Activated T-cell treated with anti-CD3 and anti-CD28 coated beads for 24 hours (primary cell): ENCODE data around the gene CCDC184.
A peak's percentile ranks its signal among the peaks of the same experiment; 100 is the strongest.

Experiments used
- DNase-seq: peaks from one replicate; pipeline ENCODE4 v3.0.0-alpha.2; 2020; ENCODE audit warnings: low read depth

CCDC184 gene

DNA sequence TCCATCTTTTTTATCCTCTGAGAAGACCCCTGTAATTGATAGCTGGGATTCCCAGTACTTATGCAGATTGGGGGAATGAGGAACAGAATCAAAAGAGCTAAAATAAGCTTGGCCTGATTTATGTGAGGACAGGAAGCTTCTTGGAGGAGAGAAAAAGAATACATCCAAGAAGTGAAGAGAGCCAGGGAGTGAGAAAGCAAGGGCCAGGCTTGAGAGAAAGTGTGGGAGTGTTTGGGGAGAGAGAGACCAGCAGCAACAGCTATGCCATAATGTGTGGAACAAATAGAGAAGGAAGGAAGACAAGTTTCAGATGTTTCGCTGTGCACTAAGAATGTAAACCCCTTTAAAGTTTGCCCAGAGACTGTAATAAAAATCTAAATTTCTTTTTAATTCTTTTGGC lies 4.0 kb upstream of the CCDC184 start:
- no peak for DNase-seq

- DNase-seq, result no peak
Measured at GRCh38 chr12:48180424-48180823, 3.0 kb upstream of the CCDC184 start.

DNA sequence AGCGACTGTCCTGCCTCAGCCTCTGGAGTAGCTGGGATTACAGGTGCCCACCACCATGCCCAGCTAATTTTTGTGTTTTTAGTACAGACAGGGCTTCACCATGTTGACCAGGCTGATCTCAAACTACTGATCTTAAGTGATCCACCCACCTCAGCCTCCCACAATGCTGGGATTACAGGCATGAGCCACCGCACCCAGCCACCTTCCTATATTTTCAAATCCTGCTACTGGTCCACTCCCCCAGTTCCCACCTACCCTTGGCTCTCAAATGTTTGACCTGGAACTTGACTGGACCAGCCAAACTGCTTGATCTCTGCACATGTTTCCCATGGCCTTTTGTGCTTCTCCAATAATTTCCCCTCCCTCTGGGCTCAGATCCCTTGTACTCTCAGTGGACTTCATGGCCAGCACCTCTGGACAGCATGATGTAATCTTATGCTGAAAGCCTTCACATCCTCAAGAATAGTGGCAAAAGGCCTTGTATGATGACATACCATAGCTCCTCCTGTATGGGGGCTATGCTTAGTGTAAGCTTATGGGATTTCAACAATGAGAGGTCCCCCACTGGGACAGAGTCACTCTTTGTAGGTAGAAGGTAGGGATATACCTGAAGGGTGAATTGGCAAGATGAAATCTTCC lies 2.5 kb upstream of the CCDC184 start:
- no peak for DNase-seq

DNA sequence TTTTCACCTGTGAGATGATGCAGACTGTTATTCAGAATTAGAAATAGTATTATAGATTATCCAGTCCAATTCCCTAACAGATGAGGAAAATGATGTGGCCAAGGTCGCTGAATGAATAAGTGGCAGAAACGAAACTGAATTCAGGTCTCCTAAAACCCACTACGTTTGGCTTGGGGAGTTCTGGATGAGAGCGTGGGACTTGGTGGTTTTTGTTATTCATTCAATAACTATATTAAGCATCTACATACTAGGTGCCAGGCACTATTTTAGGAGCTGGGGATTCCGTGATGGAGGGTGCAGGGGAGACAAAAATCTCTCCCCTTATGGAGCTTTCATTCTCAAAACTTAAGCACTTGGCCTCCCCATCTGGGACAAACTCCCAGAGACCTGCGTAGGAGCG lies 813 bp upstream of the CCDC184 start:
- no peak for DNase-seq

DNA sequence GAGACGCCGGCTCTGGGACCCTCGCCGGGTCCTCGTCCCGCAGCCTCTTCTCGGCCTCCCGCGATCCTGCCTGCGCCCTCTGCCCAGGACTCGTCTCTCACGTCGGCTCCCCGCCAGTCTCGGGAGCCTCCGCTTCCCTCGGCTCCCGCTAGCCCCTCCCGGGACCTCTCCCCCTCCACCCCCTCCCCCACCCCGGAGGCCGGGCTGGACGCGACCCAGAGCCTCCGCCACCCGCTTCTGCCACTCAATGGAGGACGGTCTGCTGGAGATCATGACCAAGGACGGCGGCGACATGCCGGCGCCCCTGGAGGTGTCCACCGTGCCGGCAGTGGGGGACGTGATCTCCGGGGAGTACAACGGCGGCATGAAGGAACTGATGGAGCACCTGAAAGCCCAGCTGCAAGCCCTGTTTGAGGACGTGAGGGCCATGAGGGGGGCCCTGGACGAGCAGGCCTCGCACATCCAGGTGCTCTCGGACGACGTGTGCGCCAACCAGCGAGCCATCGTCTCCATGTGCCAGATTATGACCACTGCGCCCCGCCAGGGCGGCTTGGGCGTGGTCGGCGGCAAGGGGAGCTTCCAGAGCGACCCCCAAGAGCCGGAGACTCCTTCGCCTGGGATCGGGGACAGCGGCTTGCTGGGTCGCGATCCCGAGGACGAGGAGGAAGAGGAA lies 568 bp downstream of the CCDC184 start:
- DNase-seq, result no peak

GRCh38 chr12:48184549-48184922 lies 1.1 kb downstream of the CCDC184 start:
- no peak for DNase-seq

GRCh38 chr12:48185181-48185919 lies 1.9 kb downstream of the CCDC184 start:
- DNase-seq, result no peak

- DNase-seq, result no peak
Measured at GRCh38 chr12:48187916-48188695, 4.7 kb downstream of the CCDC184 start.

DNA sequence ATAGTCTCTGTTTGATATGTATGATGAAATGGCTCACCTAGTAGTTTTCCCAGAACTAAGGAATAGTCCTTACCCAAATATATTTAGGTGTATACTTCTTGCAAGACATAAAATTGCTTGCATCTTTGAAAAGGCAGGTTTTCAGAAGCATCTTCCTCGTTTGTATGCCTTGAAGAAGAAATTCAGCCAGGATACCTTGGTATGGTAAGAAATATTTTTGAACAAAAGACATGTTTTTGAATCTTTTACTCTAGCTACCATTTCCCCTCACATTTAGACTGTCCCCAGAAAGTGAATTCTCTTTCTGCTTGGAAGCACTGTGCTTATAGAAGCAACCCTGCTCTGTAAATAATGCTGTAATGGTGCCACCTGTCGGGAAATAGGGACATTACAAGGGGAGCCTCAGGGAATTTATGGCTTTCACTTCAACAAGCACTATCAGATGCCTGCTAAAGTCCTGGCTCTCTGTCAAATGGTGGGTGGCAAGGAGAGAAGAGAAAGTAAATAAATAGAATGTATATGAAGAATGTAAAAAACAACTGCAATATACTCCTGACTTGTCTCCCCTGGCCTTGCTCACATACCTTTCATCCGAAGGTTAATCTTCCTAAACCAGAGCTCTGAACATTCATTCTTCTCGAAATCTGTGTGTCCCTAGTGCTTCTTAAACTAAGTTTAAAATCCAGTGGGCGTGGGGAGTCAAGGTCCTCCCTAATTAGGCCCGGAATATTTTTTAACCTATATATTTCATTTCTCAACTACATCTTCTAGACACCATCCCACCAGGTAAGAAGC lies 6.1 kb downstream of the CCDC184 start:
- peak; percentile 57 for DNase-seq

DNA sequence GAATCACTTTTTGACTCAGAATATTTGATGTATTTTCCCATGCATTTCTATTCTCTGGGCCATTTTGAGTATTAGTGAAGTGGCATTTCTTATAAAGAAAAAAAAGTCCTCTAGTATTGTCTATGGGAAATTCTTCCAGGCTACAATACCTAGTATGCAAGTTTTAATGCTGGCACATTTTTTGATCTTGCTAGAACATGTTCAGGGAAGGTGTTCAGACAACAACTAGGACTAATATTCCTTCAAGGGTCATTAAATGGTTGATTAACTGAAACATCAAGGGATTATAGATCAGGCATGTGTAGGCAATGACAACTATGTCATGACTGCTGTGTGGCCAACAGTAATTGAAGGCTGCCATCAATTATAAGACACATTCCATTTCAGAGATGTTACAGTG lies 7.7 kb downstream of the CCDC184 start:
- DNase-seq, result no peak

- no peak for DNase-seq
Measured at GRCh38 chr12:48192861-48193260, 9.4 kb downstream of the CCDC184 start.

- no peak for DNase-seq
Measured at GRCh38 chr12:48193623-48194022, 10.2 kb downstream of the CCDC184 start.

- no peak for DNase-seq
Measured at GRCh38 chr12:48194799-48195201, 11.4 kb downstream of the CCDC184 start.

- no peak for DNase-seq
Measured at GRCh38 chr12:48197549-48197970, 14.1 kb downstream of the CCDC184 start.

DNA sequence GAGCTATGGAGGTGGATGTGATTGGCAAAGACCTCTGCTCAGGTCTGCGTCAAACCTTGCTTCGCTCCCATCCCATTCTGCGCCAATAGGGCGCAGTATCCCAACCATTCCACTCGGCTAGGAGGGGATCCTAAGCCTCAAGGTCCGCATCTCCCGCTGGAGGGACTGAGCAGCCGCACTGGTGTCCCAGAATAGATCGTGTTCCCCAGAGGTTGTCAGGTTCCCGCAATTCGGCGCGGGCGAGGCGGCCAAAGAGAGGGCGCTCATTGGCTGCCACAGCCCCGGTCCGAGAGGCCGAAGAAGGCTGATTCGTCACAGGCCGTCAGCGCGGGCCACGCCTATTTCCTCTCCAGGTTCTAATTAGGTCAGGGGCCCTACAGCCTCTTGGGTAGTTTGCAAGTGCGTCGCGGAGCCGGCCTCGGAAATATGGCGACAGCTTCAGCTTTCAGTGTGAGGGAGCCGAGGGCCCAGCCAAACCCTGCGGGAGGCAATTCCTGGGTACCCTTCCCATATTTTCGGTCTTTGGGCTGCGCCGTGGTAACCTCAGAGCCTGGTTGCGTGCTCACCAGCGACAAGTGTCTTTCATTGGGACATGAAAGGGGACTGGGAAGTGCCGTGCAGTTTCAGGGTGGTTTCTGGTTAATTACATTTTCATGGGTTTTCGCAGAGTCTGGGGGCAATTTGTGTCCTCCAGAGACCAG lies 14.7 kb downstream of the CCDC184 start:
- peak; percentile 89 for DNase-seq

GRCh38 chr12:48198672-48198971 lies 15.2 kb downstream of the CCDC184 start:
- DNase-seq, result no peak

DNA sequence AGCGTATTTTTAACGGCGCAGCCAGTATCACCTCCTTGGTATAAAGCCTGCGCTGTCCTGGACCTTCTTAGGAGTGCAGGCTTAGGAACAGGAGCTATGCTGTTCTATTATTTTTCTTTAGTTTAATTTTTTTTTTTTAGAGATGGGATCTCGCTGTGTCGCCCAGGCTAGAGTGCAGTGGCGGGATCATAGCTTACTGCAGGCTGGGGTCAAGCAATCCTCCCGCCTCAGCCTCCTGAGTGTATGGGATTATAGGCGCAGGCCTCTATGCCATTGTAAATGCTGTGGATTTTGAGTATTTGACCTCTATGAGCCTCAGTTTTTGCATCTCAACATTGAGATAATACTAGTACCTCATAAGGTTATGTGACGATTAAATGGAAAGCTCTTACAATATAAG lies 15.5 kb downstream of the CCDC184 start:
- no peak for DNase-seq

GRCh38 chr12:48199774-48200221 lies 16.4 kb downstream of the CCDC184 start:
- no peak for DNase-seq

DNA sequence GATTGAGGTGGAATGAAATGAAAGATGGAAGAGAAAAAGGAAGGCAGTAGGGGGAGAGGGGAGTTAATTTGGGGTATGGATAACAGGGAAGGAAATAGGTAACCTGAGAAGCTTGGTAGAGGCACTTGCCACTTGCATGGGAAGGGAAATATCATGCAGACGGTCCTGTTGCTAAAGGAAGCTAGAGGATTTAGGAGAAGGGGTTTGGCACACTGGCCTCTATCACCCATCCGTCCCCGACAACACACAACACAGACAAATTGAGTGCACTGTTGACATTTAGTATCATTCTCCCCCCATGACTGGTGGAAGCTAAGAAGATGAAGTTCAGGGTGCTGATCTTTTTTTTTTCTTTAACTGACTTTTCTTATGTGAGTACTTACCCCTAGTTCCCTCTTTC lies 17.6 kb downstream of the CCDC184 start:
- no peak for DNase-seq

DNA sequence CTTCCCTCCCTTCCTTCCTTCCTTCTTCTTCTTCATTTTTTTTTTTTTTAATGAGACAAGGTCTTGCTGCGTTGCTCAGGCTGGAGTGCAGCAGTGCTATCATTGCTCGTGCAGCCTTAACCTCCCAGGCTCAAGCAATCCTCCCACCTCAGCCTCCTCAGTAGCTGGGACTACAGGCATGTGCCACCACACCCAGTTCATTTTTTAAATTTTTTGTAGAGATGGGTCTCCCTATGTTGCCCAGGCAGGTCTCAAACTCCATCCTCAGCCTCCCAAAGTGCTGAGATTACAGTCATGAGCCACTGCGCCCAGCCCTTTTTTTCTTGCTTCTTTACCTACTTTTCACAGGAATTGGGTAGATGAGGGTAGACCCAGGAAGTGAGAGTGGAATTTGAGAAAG lies 18.1 kb downstream of the CCDC184 start:
- no peak for DNase-seq

- DNase-seq, result no peak
Measured at GRCh38 chr12:48202766-48203165, 19.3 kb downstream of the CCDC184 start.
